T-helper 1 cell treated with Interleukin-12 subunit alpha and Interleukin-12 subunit beta and Interleukin-4 antibody, amounts not matched to agents 30 μg/mL and 1 μg/mL, for 36 hours (primary cell): ENCODE results near the gene AK1.
A peak's percentile ranks its signal among the peaks of the same experiment; 100 is the strongest.

Experiments used
- H3K27ac Mint-ChIP-seq: one replicate; pipeline ENCODE4 v1.8.0; 2021; ENCODE audit warnings: mild to moderate bottlenecking, mixed read lengths
- H3K27me3 Mint-ChIP-seq: one replicate; pipeline ENCODE4 v1.8.0; 2021; ENCODE audit warnings: low read depth, mixed read lengths
- H3K36me3 Mint-ChIP-seq: one replicate; pipeline ENCODE4 v1.8.0; 2021; ENCODE audit warnings: low read depth, mixed read lengths
- H3K4me1 Mint-ChIP-seq: one replicate; pipeline ENCODE4 v1.8.0; 2021; ENCODE audit warnings: low read depth, mixed read lengths
- H3K4me3 Mint-ChIP-seq: one replicate; pipeline ENCODE4 v1.8.0; 2021; ENCODE audit warnings: mild to moderate bottlenecking, moderate library complexity, mixed read lengths
- H3K9me3 Mint-ChIP-seq: one replicate; pipeline ENCODE4 v1.8.0; 2021; ENCODE audit warnings: mixed read lengths

Gene AK1

DNA sequence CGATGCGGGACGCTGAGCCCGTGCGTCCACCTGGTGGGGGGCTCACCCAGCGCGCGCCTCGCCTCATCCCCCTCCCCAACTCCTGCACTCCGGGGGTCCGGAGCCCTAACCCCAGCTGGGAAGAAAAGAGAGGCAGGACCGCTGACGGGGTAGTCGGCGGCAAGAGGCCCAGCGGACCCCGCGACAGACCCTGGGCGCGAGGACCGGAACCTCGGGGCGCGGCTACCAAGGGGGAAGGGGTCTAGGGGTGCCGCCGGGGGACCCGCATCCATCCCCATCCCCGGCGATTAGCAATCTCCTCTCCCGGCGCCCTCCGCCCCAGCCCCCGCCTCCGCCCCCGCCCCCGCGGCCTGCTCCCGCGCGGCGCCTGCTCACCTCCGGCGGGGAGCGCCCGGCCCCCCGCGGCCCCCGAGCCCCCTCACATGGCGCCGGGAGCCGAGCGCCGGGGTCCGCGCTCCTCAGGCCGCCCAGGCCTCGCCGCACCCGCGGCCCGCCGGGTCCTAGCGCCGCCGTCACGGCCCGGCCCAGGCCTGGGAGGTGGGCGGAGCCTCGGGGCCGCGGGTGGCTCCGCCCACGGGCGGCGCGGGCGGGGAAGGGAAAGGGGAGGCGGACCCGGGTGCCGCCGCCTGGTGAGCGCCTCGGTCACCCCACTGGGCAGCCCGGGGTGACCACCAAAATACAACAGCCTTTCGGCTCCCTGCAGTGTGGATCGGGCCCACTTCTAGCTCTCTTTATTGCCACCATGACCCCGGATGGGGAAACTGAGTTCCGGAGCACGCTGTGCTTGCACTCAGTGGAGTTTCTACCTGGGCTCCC is 21.9 kb upstream of the AK1 start, which contains the start of gene ST6GALNAC6:
ST6GALNAC6 (minus strand) TSS at position 476 of the 816 bp plus-strand sequence. CDS start 1,622 bp downstream, outside the sequence.
- peak within 1 kb of the TSS; percentile 86 for H3K4me3 Mint-ChIP-seq
- no peaks in the 10 kb centered on the region for H3K27me3 Mint-ChIP-seq
- peaks cover 38% of the 10 kb centered on the region for H3K36me3 Mint-ChIP-seq
- H3K9me3 Mint-ChIP-seq, result peaks cover 8% of the 10 kb centered on the region
- peak within 1 kb of the TSS; percentile 76 for H3K27ac Mint-ChIP-seq
- H3K4me1 Mint-ChIP-seq, result peaks cover 31% of the 10 kb centered on the region

DNA sequence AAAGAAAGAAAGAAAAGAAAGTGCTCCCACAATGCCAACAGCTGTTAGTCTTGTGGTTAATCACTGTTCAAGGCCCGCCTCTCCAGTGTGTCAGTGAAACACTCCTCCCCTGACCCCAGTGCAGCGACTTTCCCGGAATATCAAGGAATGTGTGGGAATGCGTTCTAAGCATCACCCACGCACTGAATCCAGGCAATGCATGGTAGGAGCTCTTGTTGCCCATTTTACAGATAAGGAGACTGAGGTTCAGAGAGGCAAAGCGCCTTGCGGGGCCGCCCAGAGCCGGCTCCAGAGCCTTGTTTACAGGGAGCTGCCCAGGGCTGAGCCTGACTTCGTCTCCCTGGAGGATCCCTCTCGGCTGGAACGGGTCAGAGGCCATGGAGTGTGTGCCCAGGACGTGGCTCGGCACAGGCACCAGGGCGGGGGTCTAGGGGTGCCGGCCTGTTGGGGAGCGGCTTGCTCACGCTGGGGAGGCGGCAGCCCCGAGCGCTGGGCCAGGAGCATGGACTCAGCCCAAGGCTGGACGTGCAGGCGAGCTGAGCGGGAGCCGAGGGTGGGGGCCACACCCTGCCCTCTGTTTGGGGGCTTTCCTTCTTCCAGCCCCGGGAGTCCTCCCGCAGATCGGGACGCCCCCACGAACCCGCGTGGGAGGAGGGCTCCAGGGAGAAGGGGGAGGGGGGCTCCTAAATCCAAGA is 21.1 kb upstream of the AK1 start:
- Mint-ChIP-seq H3K36me3 (peaks cover 41% of the 10 kb centered on the region), H3K9me3 (peaks cover 13% of the 10 kb centered on the region), H3K27me3 (no peaks in the 10 kb centered on the region), H3K4me1 (peaks cover 28% of the 10 kb centered on the region), H3K27ac (peak overlapping the region; percentile 76), H3K4me3 (peak overlapping the region; percentile 86)

DNA sequence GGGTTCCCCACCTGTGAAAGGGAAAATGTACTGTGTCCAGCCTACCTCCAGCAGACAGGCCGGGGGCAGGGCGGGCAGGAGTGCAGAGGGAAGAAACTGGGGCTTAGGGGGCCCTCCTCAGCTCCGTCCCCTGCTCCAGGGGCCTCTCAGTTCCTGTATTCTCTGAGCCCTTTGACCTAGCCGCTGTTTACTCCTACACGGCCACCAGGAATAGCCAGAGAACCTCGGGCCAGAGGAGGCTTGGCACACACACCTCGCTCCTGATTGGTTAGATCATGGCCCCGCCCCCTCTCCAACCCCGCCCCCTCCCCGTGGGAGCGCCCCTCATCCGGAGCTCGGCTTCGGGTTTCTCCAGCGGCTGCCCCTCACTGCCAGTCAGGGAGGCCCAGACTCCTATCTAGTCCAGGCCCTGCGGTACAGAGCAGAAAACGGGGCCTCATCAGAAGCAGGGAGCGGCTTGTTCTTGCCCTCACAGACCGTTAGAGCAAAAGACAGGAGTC is 19.8 kb upstream of the AK1 start:
- H3K9me3 Mint-ChIP-seq, result peaks cover 18% of the 10 kb centered on the region
- H3K4me3 Mint-ChIP-seq, result no peak overlapping the region
- no peaks in the 10 kb centered on the region for H3K27me3 Mint-ChIP-seq
- H3K27ac Mint-ChIP-seq, result no peak overlapping the region
- H3K4me1 Mint-ChIP-seq, result peaks cover 29% of the 10 kb centered on the region
- peaks cover 53% of the 10 kb centered on the region for H3K36me3 Mint-ChIP-seq

DNA sequence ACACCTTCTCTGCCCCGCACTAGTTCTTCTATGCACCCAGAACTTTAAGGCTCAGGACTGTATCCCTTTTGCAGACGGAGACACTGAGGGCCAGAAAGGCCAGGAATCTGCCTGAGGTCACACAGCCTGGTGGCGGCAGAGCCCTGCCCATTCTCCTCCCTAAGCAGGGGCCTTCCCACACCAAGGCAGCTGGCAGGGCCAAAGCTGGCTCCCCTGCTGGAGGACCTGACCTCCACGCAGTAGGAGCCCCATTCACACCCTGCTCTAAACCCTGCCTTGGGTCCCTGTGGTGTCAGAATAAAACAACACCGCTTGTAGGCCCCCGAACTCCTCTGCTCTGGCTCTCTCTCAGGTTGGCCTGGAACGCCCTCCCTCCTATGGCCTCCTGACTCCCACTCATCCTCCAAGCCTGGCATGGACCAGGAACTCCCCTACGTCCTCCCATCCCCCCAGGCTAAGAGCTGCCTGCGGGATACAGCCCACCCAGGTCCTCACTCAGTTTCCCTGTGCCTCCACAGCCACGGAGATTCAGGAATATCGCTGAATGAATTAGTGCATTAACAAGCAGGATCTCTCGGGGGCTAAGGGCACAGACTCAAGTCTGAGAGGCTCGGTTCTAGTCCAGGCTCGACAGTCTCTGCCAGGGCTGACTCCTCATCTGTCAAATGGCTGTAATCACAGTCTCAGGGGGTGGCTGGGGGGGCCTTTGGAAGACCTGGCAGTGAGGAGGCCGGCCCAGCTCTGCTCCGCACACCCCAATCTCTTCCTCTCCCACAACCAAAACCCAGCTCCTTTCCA is 19.1 kb upstream of the AK1 start:
- Mint-ChIP-seq H3K4me3 (no peak overlapping the region), H3K4me1 (peaks cover 29% of the 10 kb centered on the region), H3K9me3 (peaks cover 18% of the 10 kb centered on the region), H3K27ac (no peak overlapping the region), H3K27me3 (no peaks in the 10 kb centered on the region), H3K36me3 (peaks cover 54% of the 10 kb centered on the region)

DNA sequence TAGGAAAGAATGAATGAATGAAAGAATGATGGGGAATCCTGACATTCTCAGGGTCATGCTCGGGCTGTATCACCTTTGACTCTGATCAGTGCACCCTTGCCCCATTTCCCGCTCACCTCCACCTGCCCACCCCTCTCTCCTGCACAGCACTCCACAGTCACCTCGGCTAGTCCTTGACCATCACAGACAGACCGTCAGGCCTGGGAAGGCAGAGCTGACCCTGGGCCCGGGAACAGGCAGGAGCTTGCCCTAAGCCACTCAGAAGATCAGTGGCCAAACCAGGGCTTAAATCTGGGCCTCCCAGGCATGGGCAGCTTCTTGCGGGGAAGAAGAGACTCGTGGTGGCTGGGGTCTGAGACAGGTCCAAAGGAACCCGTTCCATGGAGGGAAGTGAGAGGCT is 18.3 kb upstream of the AK1 start:
- Mint-ChIP-seq H3K27me3 (no peaks in the 10 kb centered on the region), H3K36me3 (peaks cover 57% of the 10 kb centered on the region), H3K4me3 (no peak overlapping the region), H3K4me1 (peaks cover 26% of the 10 kb centered on the region), H3K9me3 (peaks cover 18% of the 10 kb centered on the region), H3K27ac (no peak overlapping the region)

DNA sequence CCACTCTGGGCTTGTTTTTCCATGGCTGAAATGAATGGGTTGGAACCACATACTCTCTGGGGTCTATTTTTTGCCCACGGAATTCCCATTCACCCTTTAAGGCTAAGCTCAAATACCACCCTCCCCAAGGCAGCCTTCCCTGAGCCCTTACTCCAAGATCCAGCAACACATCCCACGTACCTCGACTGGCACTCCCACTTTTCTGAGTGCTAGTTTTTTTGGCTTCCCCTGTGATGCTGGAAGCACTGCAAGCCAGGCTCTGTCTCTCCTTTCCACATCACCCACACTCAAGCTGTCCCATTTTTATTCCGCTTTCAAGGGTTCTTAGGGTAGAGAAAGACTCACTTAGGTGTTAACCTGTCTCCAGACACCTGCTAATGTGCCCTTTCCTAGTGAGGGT is 15.9 kb upstream of the AK1 start:
- Mint-ChIP-seq H3K27ac (no peak overlapping the region), H3K4me1 (peaks cover 24% of the 10 kb centered on the region), H3K4me3 (no peak overlapping the region), H3K27me3 (no peaks in the 10 kb centered on the region), H3K36me3 (peaks cover 64% of the 10 kb centered on the region), H3K9me3 (peaks cover 18% of the 10 kb centered on the region)

DNA sequence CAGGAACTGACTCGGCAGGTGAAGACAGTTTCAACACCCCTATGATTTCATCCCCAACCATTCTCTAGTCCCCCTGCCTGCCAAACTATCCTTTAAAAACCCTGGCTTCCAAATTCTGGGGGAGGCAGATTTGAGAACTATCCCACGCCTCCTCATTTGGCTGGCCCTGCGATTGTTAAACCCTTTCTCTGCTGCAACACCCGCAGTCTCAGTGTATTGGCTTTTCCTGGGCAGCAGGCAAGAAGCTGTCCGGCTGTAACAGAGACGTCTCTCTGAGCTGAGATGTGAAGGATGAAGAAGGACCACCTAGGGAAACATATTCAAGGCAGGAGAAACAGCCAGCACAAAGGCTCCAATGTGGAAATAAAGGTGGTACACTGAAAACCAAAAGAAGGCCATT is 15.4 kb upstream of the AK1 start:
- Mint-ChIP-seq H3K4me3 (no peak overlapping the region), H3K9me3 (peaks cover 18% of the 10 kb centered on the region), H3K4me1 (peaks cover 24% of the 10 kb centered on the region), H3K27me3 (no peaks in the 10 kb centered on the region), H3K27ac (no peak overlapping the region), H3K36me3 (peaks cover 64% of the 10 kb centered on the region)

DNA sequence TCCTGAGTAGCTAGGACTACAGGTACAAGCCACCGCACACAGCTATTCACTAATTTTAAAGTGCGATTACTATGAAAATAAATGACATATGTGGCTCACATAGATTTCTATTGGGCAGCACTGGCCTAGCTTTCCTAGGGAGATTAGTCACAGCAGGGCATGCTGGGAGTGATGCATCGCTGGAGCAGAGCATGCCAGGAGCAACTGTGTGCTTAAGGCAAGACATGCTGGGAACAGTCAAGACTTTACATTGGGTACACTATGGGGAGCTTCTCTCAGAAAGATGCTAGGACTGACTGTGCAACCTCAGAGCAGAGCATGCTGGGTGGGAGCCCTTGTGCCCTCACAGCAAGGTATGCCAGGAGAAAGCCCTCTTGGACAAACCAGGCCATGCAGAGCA is 12.6 kb upstream of the AK1 start:
- H3K36me3 Mint-ChIP-seq, result peaks cover 58% of the 10 kb centered on the region
- no peak overlapping the region for H3K4me3 Mint-ChIP-seq
- H3K27ac Mint-ChIP-seq, result no peak overlapping the region
- peaks cover 13% of the 10 kb centered on the region for H3K9me3 Mint-ChIP-seq
- H3K27me3 Mint-ChIP-seq, result no peaks in the 10 kb centered on the region
- peaks cover 20% of the 10 kb centered on the region for H3K4me1 Mint-ChIP-seq

DNA sequence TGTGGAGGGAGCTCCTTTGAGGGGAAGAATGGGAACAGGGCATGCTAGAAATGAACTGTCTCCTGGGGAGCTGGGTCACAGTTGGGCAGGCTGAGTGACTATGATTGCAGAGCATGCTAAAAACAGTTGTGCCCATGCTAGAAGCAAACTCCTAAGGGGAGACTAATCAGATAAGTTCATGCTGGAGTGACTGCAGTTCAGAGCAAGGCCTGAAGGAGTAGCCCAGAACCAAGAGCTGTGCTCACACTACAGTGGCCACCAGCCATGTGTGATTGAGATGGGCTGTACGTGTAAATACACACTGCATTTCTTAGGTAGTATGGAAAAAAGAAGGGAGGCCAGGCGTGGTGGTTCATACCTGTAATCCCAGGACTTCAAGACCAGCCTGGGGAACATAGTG is 10.3 kb upstream of the AK1 start:
- Mint-ChIP-seq H3K4me3 (no peak overlapping the region), H3K27ac (no peak overlapping the region), H3K9me3 (no peaks in the 10 kb centered on the region), H3K27me3 (no peaks in the 10 kb centered on the region), H3K4me1 (peaks cover 18% of the 10 kb centered on the region), H3K36me3 (peaks cover 47% of the 10 kb centered on the region)

DNA sequence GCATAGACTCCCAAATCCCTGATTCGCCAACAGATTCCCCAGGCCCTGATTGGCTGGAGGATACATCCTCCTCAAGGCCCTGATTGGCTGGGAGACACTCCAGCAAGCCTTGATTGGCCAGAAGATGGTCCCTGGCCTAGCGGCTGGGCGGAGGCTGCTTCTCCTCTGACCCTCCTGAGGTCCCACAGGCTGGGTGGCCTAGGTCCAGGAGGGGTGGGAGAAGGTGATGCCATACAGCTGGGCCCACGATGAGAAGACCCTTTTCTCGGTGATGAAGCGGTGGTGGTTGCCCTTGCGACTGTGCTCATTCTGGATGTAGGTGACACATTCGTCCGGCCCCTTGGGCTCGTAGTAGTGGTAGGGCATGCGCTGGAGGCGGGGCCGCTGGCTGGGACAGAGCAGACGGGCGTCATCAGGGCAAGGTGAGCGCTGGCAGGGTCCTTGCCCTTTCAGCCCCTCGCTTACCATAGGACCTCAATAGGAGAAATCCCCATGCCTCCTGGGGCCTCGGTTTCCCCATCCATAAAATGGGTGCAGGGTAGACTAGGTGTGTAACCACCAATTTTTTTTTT is 9.0 kb upstream of the AK1 start:
- Mint-ChIP-seq H3K4me1 (peaks cover 16% of the 10 kb centered on the region), H3K4me3 (no peak overlapping the region), H3K27me3 (no peaks in the 10 kb centered on the region), H3K36me3 (peaks cover 41% of the 10 kb centered on the region), H3K9me3 (no peaks in the 10 kb centered on the region), H3K27ac (no peak overlapping the region)

DNA sequence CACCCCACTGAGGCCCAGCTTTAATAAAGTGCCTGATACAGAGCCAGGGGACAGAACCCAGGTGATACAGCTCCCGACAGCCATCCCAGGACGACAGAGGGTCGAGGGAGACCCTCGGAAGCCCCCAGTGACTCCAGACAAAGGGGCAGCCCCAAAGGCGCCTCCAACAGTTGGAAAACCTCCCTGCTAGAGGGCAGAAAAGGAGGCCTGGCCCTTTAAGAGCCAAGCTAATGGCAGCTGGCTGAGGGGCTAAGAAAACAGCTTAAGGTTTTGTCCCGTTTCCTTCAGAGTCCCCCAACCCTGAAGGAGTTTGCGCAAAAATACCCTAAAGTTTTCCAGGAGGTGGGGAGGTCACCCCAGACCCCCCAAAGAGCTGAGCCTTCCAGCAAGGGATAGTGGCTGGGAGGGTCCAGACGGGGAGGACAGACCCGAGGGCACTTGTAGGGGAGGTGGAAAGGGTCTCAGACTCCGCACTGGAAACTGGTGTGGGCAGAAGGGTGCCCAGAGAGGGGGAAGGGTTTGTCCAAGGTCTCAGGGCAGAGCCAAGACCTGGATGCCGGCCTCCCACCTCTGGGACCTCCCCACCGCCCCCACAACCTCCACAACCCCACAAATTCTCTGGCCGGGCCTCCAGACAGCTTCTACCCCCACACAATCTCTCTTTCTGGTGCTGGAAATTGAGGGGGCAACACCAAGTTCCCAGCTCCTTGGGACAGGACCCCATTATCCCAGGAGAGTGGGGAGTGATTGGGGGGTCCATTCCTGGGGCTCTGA is 8.2 kb upstream of the AK1 start:
- no peaks in the 10 kb centered on the region for H3K27me3 Mint-ChIP-seq
- H3K4me3 Mint-ChIP-seq, result no peak overlapping the region
- no peak overlapping the region for H3K27ac Mint-ChIP-seq
- peaks cover 37% of the 10 kb centered on the region for H3K36me3 Mint-ChIP-seq
- no peaks in the 10 kb centered on the region for H3K9me3 Mint-ChIP-seq
- peaks cover 16% of the 10 kb centered on the region for H3K4me1 Mint-ChIP-seq

DNA sequence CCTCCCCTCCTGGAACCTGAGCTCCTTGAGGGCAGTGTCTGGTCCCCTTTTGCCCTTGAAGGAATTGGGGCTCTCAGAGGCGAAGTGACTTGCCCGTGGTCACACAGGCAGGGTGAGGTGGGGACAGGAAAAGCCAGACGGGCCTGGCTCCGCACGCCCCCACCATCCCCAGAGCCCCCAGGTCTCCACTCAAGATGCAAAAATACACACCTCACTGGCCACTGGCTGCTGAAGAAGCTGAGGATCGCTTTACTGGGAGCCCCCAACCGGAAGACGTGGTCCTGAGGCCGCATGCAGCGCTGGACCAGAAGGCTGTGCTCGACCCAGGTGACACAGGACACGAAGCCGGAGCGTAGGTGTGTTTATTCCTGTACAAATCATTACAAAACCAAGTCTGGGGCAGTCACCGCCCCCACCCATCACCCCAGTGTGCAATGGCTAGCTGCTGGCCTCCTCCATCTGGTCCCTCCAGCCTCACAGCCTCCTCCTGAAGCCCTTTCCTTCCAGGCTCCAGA is 7.6 kb upstream of the AK1 start:
- Mint-ChIP-seq H3K36me3 (peaks cover 33% of the 10 kb centered on the region), H3K27me3 (no peaks in the 10 kb centered on the region), H3K4me3 (no peak overlapping the region), H3K4me1 (peaks cover 14% of the 10 kb centered on the region), H3K27ac (no peak overlapping the region), H3K9me3 (no peaks in the 10 kb centered on the region)

DNA sequence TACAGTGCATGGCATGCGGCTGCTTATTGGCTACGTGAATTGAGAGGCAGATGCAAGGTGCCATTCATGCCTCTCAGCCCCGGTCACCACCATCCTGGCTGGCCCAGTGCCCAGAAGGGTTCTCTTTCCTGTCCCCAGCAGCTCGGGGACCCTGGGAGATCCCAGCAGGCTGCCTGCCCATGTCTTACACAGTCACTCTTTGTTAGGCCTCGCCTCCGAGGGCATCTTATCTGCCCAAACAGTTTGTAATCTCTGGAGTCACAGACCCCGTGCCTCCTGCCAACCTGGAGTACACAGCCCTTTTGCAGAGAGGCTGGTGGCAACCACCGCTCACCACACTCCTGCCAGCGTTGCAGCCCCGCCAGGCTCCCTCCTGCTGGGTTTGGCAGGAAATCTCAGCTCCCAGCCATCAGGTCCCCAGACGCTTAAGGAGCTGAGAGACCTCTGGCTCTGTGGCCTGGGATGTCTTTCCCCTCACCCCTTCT is 7.0 kb upstream of the AK1 start:
- Mint-ChIP-seq H3K36me3 (peaks cover 30% of the 10 kb centered on the region), H3K27me3 (no peaks in the 10 kb centered on the region), H3K9me3 (no peaks in the 10 kb centered on the region), H3K4me1 (peaks cover 12% of the 10 kb centered on the region), H3K27ac (no peak overlapping the region), H3K4me3 (no peak overlapping the region)
